Endothelial cell (in vitro differentiated cells): Measurements from ENCODE around the gene SSR4. TPM values are rescaled to one million over a fixed set of nuclear protein-coding genes. Genes with fewer than 3 reads are reported as not detected.

Experiments used
- DNase-seq: peaks from one replicate; pipeline ENCODE4 v3.0.0; 2021; ENCODE audit warnings: low spot score
- H3K27ac Mint-ChIP-seq: one replicate; pipeline ENCODE4 v1.8.0; 2021; ENCODE audit warnings: mixed read lengths, inconsistent platforms; ENCODE audit not compliant: unreplicated experiment
- H3K27me3 Mint-ChIP-seq: one replicate; pipeline ENCODE4 v1.8.0; 2021; ENCODE audit warnings: mild to moderate bottlenecking, moderate library complexity, mixed read lengths, inconsistent platforms; ENCODE audit not compliant: unreplicated experiment
- H3K36me3 Mint-ChIP-seq: one replicate; pipeline ENCODE4 v1.8.0; 2021; ENCODE audit warnings: mild to moderate bottlenecking, low read depth, mixed read lengths, inconsistent platforms; ENCODE audit not compliant: unreplicated experiment
- H3K4me1 Mint-ChIP-seq: one replicate; pipeline ENCODE4 v1.8.0; 2021; ENCODE audit warnings: mild to moderate bottlenecking, mixed read lengths, inconsistent platforms; ENCODE audit not compliant: unreplicated experiment
- H3K4me3 Mint-ChIP-seq: one replicate; pipeline ENCODE4 v1.8.0; 2021; ENCODE audit warnings: mild to moderate bottlenecking, mixed read lengths, inconsistent platforms; ENCODE audit not compliant: unreplicated experiment
- H3K9me3 Mint-ChIP-seq: one replicate; pipeline ENCODE4 v1.8.0; 2021; ENCODE audit warnings: mixed read lengths, inconsistent platforms; ENCODE audit not compliant: unreplicated experiment
- CTCF ChIP-seq: fragments of 200-600 bp; sonication (generic); IDR thresholded peaks from one replicate; pipeline ENCODE4 v1.5.0; 2021; ENCODE audit warnings: antibody characterized with exemption; ENCODE audit not compliant: unreplicated experiment
- total RNA-seq: library from RNA; stranded (reverse); fragmentation: NEBNext Ultra II Directional; extraction: Animal tissue kit (Norgen Biotek cat#: 25700); gene quantifications from one replicate; pipeline ENCODE4 v1.2.1, GENCODE V29; 2021; ENCODE audit not compliant: unreplicated experiment

The SSR4 gene
- total RNA-seq, 1 donor from 2014 or later, result 243 TPM

GRCh38 chrX:153797415-153798015 lies 3.0 kb downstream of the SSR4 start:
- TF ChIP-seq CTCF, result no peak
- peaks cover 5% of the 10 kb centered on the region for H3K4me1 Mint-ChIP-seq
- H3K4me3 Mint-ChIP-seq, result no peak overlapping the region
- H3K27me3 Mint-ChIP-seq, result peaks cover 3% of the 10 kb centered on the region
- no peak for DNase-seq
- no peak overlapping the region for H3K27ac Mint-ChIP-seq
- H3K36me3 Mint-ChIP-seq, result no peaks in the 10 kb centered on the region
- H3K9me3 Mint-ChIP-seq, result no peaks in the 10 kb centered on the region

- Mint-ChIP-seq H3K4me1 (no peaks in the 10 kb centered on the region), H3K9me3 (no peaks in the 10 kb centered on the region), H3K4me3 (no peak overlapping the region), H3K36me3 (no peaks in the 10 kb centered on the region), H3K27me3 (peaks cover 2% of the 10 kb centered on the region), H3K27ac (no peak overlapping the region)
- no peak for DNase-seq
- no peak for TF ChIP-seq CTCF
Measured at GRCh38 chrX:153799326-153799725, 4.9 kb downstream of the SSR4 start.

- Mint-ChIP-seq H3K27me3 (peaks cover 2% of the 10 kb centered on the region), H3K4me1 (no peaks in the 10 kb centered on the region), H3K36me3 (no peaks in the 10 kb centered on the region), H3K4me3 (no peak overlapping the region), H3K27ac (no peak overlapping the region), H3K9me3 (no peaks in the 10 kb centered on the region)
- no peak for DNase-seq
- no peak for TF ChIP-seq CTCF
Measured at GRCh38 chrX:153800177-153800722, 5.8 kb downstream of the SSR4 start.

- Mint-ChIP-seq H3K36me3 (no peaks in the 10 kb centered on the region), H3K9me3 (no peaks in the 10 kb centered on the region)
- no peak for TF ChIP-seq CTCF
Measured at GRCh38 chrX:153800746-153801145, 6.3 kb downstream of the SSR4 start.

GRCh38 chrX:153801669-153802068 lies 7.2 kb downstream of the SSR4 start:
- no peaks in the 10 kb centered on the region for H3K36me3 Mint-ChIP-seq
- TF ChIP-seq CTCF, result no peak
- peaks cover 4% of the 10 kb centered on the region for H3K27me3 Mint-ChIP-seq
- no peaks in the 10 kb centered on the region for H3K9me3 Mint-ChIP-seq
- H3K27ac Mint-ChIP-seq, result no peak overlapping the region
- no peak for DNase-seq
- H3K4me3 Mint-ChIP-seq, result no peak overlapping the region
- H3K4me1 Mint-ChIP-seq, result no peaks in the 10 kb centered on the region

More at GRCh38 chrX:153800746-153801145, 6.3 kb downstream of the SSR4 start:
- no peak overlapping the region for H3K4me3 Mint-ChIP-seq
- DNase-seq, result no peak
- H3K27ac Mint-ChIP-seq, result no peak overlapping the region
- peaks cover 2% of the 10 kb centered on the region for H3K27me3 Mint-ChIP-seq
- no peaks in the 10 kb centered on the region for H3K4me1 Mint-ChIP-seq
